ENCODE results near the gene P2RY11. TPM values are rescaled to one million over a fixed set of nuclear protein-coding genes. Genes with fewer than 3 reads are reported as not detected.

The P2RY11 gene
- total RNA-seq, 1 experiment from 2014 or later, result 20.7 TPM

DNA sequence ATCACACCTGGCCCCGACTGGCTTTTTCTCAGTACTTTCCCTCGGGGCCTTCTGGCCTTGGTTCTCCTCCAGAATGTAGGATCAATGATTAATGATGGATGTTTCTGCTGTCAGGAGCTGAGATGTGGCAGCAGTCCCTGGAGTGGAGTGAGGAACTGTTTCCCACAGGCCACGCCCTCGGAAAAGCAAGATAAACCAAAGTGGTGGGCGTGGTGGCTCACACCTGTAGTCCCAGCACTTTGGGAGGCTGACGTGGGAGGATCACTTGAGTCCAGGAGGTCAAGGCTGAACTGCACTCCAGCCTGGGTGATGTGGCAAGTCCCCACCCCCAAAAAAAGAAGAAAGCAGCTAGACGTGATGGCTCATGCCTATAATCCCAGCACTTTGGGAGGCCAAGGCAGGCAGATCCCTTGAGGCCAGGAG, 32.5 kb upstream of the P2RY11 start:
- Mint-ChIP-seq H3K9me3 (ENCODE audit: low read depth, unreplicated experiment) (no peaks in the 10 kb centered on the region), H3K27me3 (ENCODE audit: unreplicated experiment) (peaks cover 13% of the 10 kb centered on the region), H3K36me3 (ENCODE audit: insufficient read depth, unreplicated experiment) (peaks cover 5% of the 10 kb centered on the region), H3K27ac (ENCODE audit: unreplicated experiment) (no peak overlapping the region), H3K4me1 (ENCODE audit: low read depth, unreplicated experiment) (peaks cover 8% of the 10 kb centered on the region), H3K4me3 (ENCODE audit: low read depth, unreplicated experiment) (no peak overlapping the region)
- TF ChIP-seq, protein P1, sequence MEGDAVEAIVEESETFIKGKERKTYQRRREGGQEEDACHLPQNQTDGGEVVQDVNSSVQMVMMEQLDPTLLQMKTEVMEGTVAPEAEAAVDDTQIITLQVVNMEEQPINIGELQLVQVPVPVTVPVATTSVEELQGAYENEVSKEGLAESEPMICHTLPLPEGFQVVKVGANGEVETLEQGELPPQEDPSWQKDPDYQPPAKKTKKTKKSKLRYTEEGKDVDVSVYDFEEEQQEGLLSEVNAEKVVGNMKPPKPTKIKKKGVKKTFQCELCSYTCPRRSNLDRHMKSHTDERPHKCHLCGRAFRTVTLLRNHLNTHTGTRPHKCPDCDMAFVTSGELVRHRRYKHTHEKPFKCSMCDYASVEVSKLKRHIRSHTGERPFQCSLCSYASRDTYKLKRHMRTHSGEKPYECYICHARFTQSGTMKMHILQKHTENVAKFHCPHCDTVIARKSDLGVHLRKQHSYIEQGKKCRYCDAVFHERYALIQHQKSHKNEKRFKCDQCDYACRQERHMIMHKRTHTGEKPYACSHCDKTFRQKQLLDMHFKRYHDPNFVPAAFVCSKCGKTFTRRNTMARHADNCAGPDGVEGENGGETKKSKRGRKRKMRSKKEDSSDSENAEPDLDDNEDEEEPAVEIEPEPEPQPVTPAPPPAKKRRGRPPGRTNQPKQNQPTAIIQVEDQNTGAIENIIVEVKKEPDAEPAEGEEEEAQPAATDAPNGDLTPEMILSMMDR (IDR thresholded peaks at IDR 0.05; ENCODE audit: unreplicated experiment), result no peak
- peak; percentile 21 for DNase-seq
- CTCF ChIA-PET, result no interaction called here
- no TSS peak for BruUV-seq (replicated peaks)
- intact Hi-C loops (cut with micrococcal nuclease; ENCODE audit: unreplicated experiment), result no loop called here

GRCh38 chr19:10083911-10084310, 27.6 kb upstream of the P2RY11 start:
- Mint-ChIP-seq H3K27me3 (ENCODE audit: unreplicated experiment) (no peaks in the 10 kb centered on the region), H3K4me3 (ENCODE audit: low read depth, unreplicated experiment) (no peak overlapping the region), H3K9me3 (ENCODE audit: low read depth, unreplicated experiment) (no peaks in the 10 kb centered on the region), H3K27ac (ENCODE audit: unreplicated experiment) (no peak overlapping the region), H3K4me1 (ENCODE audit: low read depth, unreplicated experiment) (peaks cover 5% of the 10 kb centered on the region), H3K36me3 (ENCODE audit: insufficient read depth, unreplicated experiment) (peaks cover 24% of the 10 kb centered on the region)
- CTCF ChIA-PET, result no interaction called here
- TF ChIP-seq, protein P1 (IDR thresholded peaks at IDR 0.05; ENCODE audit: unreplicated experiment), result no peak
- no peak for DNase-seq
- intact Hi-C loops (cut with micrococcal nuclease; ENCODE audit: unreplicated experiment), result no loop called here
- no TSS peak for BruUV-seq (replicated peaks)

- Mint-ChIP-seq H3K4me3 (ENCODE audit: low read depth, unreplicated experiment) (no peak overlapping the region), H3K36me3 (ENCODE audit: insufficient read depth, unreplicated experiment) (peaks cover 19% of the 10 kb centered on the region), H3K4me1 (ENCODE audit: low read depth, unreplicated experiment) (no peaks in the 10 kb centered on the region), H3K9me3 (ENCODE audit: low read depth, unreplicated experiment) (no peaks in the 10 kb centered on the region), H3K27me3 (ENCODE audit: unreplicated experiment) (no peaks in the 10 kb centered on the region), H3K27ac (ENCODE audit: unreplicated experiment) (no peak overlapping the region)
- CTCF ChIA-PET, result no interaction called here
- TF ChIP-seq, protein P1 (IDR thresholded peaks at IDR 0.05; ENCODE audit: unreplicated experiment), result no peak
- DNase-seq, result no peak
- BruUV-seq (replicated peaks), result no TSS peak
- intact Hi-C loops (cut with micrococcal nuclease; ENCODE audit: unreplicated experiment), result no loop called here
These were observed 26.7 kb upstream of the P2RY11 start for GRCh38 chr19:10084803-10085202.

DNA sequence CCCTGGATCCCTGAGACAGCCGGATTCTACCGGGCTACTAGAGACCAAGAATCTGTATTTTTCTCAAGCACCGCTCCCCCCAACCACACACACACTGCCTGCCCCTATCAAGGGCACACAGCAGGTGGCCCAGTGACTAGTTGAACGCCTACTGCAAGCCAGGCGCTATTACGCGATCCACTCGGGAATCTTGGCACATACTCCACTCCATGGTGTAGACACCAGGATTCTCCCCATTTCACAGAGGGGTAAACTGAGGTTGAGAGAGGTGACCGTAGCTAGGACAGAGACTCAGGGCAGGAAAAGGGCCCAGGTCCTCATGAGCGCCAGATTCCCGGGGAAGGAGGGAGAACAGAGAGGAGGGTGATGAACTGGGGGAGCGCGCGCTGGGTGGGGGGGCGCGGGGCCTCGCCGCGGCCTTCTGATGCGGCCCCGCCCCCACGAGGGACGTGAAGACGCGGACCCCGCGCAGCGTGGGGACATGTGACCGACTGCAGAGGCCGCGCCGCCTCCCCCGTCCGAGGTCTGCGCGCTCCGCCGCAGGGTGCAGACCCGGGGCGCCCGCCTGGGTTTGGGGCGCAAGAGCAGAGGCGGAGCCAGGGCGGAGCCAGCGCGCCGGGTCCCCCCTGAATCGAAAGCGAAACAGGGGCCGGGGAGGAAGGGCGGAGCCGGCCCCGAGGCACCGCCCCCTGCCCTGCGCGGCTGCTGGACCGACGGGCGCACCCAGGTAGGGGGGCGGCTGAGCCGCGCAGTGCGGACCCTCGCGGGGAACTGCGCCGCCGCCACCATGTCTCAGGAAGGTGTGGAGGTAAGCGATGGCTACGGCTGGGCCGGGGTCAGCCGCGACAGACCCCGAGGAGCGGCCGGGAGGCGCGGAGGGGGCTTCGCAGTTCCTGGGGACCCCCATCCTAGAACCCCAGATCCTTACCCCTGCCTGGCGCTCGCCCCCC, 25.6 kb upstream of the P2RY11 start, which contains the start of gene SHFL:
Gene SHFL, plus strand, starts transcription at position 677 of the 950 bp plus-strand sequence. Its CDS starts 111 bp downstream, at position 788.
- Mint-ChIP-seq H3K36me3 (ENCODE audit: insufficient read depth, unreplicated experiment) (peaks cover 20% of the 10 kb centered on the region), H3K4me1 (ENCODE audit: low read depth, unreplicated experiment) (no peaks in the 10 kb centered on the region), H3K9me3 (ENCODE audit: low read depth, unreplicated experiment) (no peaks in the 10 kb centered on the region), H3K27ac (ENCODE audit: unreplicated experiment) (peak within 1 kb of the TSS; percentile 77), H3K4me3 (ENCODE audit: low read depth, unreplicated experiment) (peak within 1 kb of the TSS; percentile 75), H3K27me3 (ENCODE audit: unreplicated experiment) (no peaks in the 10 kb centered on the region)
- no TSS peak for BruUV-seq (replicated peaks)
- TF ChIP-seq, protein P1 (IDR thresholded peaks at IDR 0.05; ENCODE audit: unreplicated experiment), result no peak
- CTCF ChIA-PET, result no interaction called here
- intact Hi-C loops (cut with micrococcal nuclease; ENCODE audit: unreplicated experiment), result no loop called here
- DNase-seq, result peak; percentile 73

All from Calu3 (cell line).